GM23248 (cell line): Measurements from ENCODE around the gene CREM.

Experiments
- EZH2 ChIP-seq: fragments of 200-600 bp; sonication (generic); IDR thresholded peaks from 2 replicates; pipeline ENCODE4 v1.6.1; 2018; ENCODE audit warnings: antibody characterized with exemption, mild to moderate bottlenecking; ENCODE audit not compliant: insufficient read depth, poor library complexity, severe bottlenecking
- EZH2phosphoT487 ChIP-seq: fragments of 200-600 bp; sonication (generic); IDR thresholded peaks from 2 replicates; pipeline ENCODE4 v1.6.1; 2018; ENCODE audit warnings: antibody characterized with exemption, moderate library complexity, mild to moderate bottlenecking, low read depth; ENCODE audit not compliant: insufficient read depth

DNA sequence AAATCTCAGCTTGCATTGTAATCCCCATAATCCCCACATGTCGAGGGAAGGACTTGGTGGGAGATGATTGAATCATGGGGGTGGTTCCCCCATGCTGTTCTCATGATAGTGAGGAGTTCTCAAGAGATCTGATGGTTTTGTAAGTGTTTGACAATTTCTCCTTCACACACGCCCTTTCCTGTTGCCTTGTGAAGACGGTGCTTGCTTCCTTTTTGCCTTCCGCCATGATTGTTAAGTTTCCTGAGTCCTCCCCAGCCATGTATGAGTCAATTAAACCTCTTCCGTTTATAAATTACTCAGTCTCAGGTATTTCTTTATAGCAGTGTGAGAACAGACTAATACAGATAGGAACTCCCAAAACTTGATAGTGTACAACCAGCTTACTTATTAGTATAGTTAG, 98.6 kb downstream of the CREM start:
- TF ChIP-seq EZH2 (no peak), EZH2phosphoT487 (no peak)
